Gastroesophageal sphincter (tissue), 4 donors: ENCODE data around the gene ADAM10. TPM values are rescaled to one million over a fixed set of nuclear protein-coding genes. Genes with fewer than 3 reads are reported as not detected.

Experiments used
- ATAC-seq: fragments of 150-250 bp; one replicate; pipeline ENCODE4 v1.9.1; 2016; ENCODE audit warnings: mild to moderate bottlenecking, moderate library complexity
- H3K27ac ChIP-seq, 4 donors: fragments of 200-600 bp; sonication (generic) in 3 of 4; 1 replicate in 3 of 4; 2 replicates in 1 of 4; pipeline ENCODE4 v1.5.1; 2016 to 2019
- H3K27me3 ChIP-seq: fragments of 200-600 bp; sonication (generic); one replicate; pipeline ENCODE4 v1.5.1; 2019
- H3K36me3 ChIP-seq, 2 donors: fragments of 200-600 bp; sonication (generic); one replicate each; pipeline ENCODE4 v1.5.1; 2019; ENCODE audit warnings: control low read depth in 1 of 2
- H3K4me1 ChIP-seq, 3 donors: fragments of 200-600 bp; sonication (generic); 1 replicate in 2 of 3; 2 replicates in 1 of 3; pipeline ENCODE4 v1.5.1; 2016 to 2019; ENCODE audit warnings: control low read depth in 2 of 3
- H3K4me3 ChIP-seq, 2 donors: fragments of 200-600 bp; sonication (generic); one replicate each; pipeline ENCODE4 v1.5.1; 2019; ENCODE audit warnings: mild to moderate bottlenecking in 1 of 2, moderate library complexity in 1 of 2
- H3K9me3 ChIP-seq, 3 donors: fragments of 200-600 bp; sonication (generic); one replicate each; pipeline ENCODE4 v1.5.1; 2017 to 2019; ENCODE audit warnings: control low read depth in 2 of 3
- EP300 ChIP-seq: sonication (generic); formaldehyde crosslinking; IDR thresholded peaks from one replicate; pipeline ENCODE4 v1.6.1; 2017; ENCODE audit warnings: antibody characterized with exemption, mild to moderate bottlenecking
- POLR2A ChIP-seq, 2 donors: fragments of 450-650 bp; IDR thresholded peaks; one replicate each; pipeline ENCODE4 v1.6.1; 2017; ENCODE audit warnings: antibody characterized with exemption in 2 of 2, mild to moderate bottlenecking in 2 of 2, moderate library complexity in 1 of 2
- POLR2AphosphoS5 ChIP-seq: sonication (generic); formaldehyde crosslinking; IDR thresholded peaks from one replicate; pipeline ENCODE4 v1.6.1; 2017; ENCODE audit warnings: antibody characterized with exemption
- WGBS, 2 donors: methylation state at CpG; one replicate each; pipeline ENCODE4 v1.1.5; 2018; ENCODE audit warnings: low coverage in 1 of 2; 5-methylcytosine and 5-hydroxymethylcytosine counted together
- total RNA-seq, 4 donors: library from RNA; depleted of rRNA; stranded (reverse); fragments of >200 nt; gene quantifications; one replicate each; pipeline ENCODE4 v1.1.0, GENCODE V29; 2016
- TF ChIP-seq, protein P1 (sequence below), 4 experiments: fragments of 200-600 bp in 2 of 4; fragments of 450-650 bp in 2 of 4; sonication (generic) in 1 of 4; IDR thresholded peaks; one replicate each; pipeline ENCODE4 v1.5.1; 2017 to 2019; ENCODE audit warnings: antibody characterized with exemption in 4 of 4, mild to moderate bottlenecking in 2 of 4, moderate library complexity in 2 of 4

Gene ADAM10
- total RNA-seq, 4 donors from 2014 or later, result 59.5 to 69.1 (median 62.3) TPM

DNA sequence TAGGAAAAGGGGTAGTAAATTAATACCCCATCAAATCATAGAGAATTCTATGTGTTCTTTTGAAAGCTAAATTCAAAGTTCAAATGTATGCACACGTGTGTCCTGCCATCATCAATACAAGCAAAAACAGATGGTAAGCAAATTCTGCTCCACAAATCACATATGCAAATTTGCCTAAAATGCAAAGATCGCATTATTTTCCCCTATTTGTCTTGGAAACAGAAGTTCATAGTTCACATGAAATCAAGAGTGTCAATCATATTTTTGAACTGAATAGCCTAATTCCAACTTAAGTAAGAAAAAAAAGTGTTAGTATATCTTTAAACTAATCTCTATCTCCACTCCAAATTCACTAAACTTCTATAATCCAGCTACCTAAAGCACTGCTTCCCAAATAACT, 8.5 kb downstream of the ADAM10 start:
- Histone ChIP-seq H3K27ac (no peak overlapping the region), H3K4me1 (peaks cover 0 to 76% (median 7%) of the 10 kb centered on the region in 3 donors), H3K4me3 (no peak overlapping the region), H3K9me3 (no peaks in the 10 kb centered on the region), H3K27me3 (no peaks in the 10 kb centered on the region), H3K36me3 (no peaks in the 10 kb centered on the region)
- ATAC-seq, result no peak
- WGBS, 2 donors, result 83 to 88% methylated on average over 2 of the region's 2 CpGs
- TF ChIP-seq, protein P1, sequence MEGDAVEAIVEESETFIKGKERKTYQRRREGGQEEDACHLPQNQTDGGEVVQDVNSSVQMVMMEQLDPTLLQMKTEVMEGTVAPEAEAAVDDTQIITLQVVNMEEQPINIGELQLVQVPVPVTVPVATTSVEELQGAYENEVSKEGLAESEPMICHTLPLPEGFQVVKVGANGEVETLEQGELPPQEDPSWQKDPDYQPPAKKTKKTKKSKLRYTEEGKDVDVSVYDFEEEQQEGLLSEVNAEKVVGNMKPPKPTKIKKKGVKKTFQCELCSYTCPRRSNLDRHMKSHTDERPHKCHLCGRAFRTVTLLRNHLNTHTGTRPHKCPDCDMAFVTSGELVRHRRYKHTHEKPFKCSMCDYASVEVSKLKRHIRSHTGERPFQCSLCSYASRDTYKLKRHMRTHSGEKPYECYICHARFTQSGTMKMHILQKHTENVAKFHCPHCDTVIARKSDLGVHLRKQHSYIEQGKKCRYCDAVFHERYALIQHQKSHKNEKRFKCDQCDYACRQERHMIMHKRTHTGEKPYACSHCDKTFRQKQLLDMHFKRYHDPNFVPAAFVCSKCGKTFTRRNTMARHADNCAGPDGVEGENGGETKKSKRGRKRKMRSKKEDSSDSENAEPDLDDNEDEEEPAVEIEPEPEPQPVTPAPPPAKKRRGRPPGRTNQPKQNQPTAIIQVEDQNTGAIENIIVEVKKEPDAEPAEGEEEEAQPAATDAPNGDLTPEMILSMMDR (IDR thresholded peaks at IDR 0.05), result no peak
- no peak for TF ChIP-seq POLR2AphosphoS5
- no peak for TF ChIP-seq EP300
- no peak for TF ChIP-seq POLR2A (IDR thresholded peaks at IDR 0.05)

DNA sequence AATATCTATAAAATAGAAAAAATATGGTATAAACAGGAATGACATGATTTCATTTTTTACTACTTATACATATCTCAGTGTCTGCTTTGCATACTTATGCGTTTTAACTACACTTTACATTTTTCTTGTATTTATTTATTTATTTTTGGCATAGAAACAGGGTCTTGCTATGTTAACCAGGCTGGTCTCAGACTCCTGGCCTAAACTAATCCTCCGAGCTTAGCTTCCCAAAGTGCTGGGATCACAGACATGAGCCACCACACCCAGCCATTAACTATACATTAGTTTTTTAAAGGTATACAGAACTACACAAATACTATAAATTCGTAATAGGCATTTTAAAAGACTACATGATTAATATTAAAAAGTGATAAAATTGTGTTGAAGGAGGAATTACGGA, 9.1 kb downstream of the ADAM10 start:
- Histone ChIP-seq H3K9me3 (no peaks in the 10 kb centered on the region), H3K27me3 (no peaks in the 10 kb centered on the region), H3K4me3 (no peak overlapping the region), H3K36me3 (no peaks in the 10 kb centered on the region), H3K4me1 (peaks cover 0 to 75% (median 7%) of the 10 kb centered on the region in 3 donors), H3K27ac (no peak overlapping the region)
- WGBS, 2 donors, result 81 to 85% methylated on average over 4 of the region's 4 CpGs
- TF ChIP-seq EP300, result no peak
- no peak for TF ChIP-seq POLR2AphosphoS5
- no peak for TF ChIP-seq POLR2A (IDR thresholded peaks at IDR 0.05)
- TF ChIP-seq, protein P1 (IDR thresholded peaks at IDR 0.05), result no peak
- no peak for ATAC-seq

DNA sequence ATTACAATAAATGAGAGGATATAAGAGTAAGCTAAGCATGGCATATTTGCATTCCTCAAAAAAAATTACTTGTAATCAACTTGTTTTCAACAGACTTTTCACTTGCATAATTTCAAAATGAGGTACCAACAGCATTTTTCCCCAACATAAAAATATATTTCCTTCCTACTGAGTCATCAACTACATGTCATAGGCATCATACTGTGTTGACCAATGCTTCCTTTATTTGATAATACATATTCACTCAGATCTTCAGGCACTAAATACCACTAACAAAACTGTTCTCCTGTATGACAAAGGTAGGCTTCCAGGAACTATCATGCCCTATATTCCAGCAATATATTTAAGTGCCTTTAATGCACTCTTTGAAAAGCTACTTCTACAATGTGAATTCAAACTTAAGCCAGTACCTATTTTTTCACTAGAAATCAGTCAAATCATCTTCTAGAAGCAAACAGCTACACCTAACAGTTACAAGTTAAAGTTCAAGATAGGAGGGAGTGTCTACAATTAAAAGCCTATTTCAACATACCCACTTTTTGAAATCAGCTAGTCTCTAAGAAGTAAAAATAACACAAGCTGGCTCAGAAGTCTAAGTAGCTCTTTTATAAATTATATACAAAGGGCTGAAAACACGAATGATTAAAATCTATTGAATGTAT, 11.3 kb downstream of the ADAM10 start:
- Histone ChIP-seq H3K27me3 (no peaks in the 10 kb centered on the region), H3K4me3 (no peak overlapping the region), H3K9me3 (no peaks in the 10 kb centered on the region), H3K4me1 (peaks cover 0 to 63% (median 10%) of the 10 kb centered on the region in 3 donors), H3K27ac (no peak overlapping the region), H3K36me3 (no peaks in the 10 kb centered on the region)
- WGBS, 2 donors, result 50 to 79% methylated on average over 1 of the region's 1 CpG
- TF ChIP-seq EP300 (no peak), POLR2A (IDR thresholded peaks at IDR 0.05) (no peak)
- TF ChIP-seq, protein P1 (IDR thresholded peaks at IDR 0.05), result no peak
- ATAC-seq, result no peak

GRCh38 chr15:58737298-58737697, 12.2 kb downstream of the ADAM10 start:
- no peaks in the 10 kb centered on the region for H3K36me3 ChIP-seq
- H3K27me3 ChIP-seq, result no peaks in the 10 kb centered on the region
- H3K4me3 ChIP-seq, result no peak overlapping the region
- 84 to 92% methylated on average over 3 of the region's 3 CpGs for WGBS, 2 donors
- peaks cover 0 to 55% (median 10%) of the 10 kb centered on the region in 3 donors for H3K4me1 ChIP-seq
- TF ChIP-seq POLR2AphosphoS5 (no peak), EP300 (no peak)
- no peaks in the 10 kb centered on the region for H3K9me3 ChIP-seq
- no peak for ATAC-seq
- no peak overlapping the region for H3K27ac ChIP-seq

GRCh38 chr15:58736018-58736643, 13.4 kb downstream of the ADAM10 start:
- no peak for TF ChIP-seq POLR2AphosphoS5
- TF ChIP-seq, protein P1 (IDR thresholded peaks at IDR 0.05), result no peak
- no peak for TF ChIP-seq POLR2A (IDR thresholded peaks at IDR 0.05)
- TF ChIP-seq EP300, result no peak
- peaks cover 0 to 56% (median 15%) of the 10 kb centered on the region in 3 donors for H3K4me1 ChIP-seq

More at GRCh38 chr15:58736018-58736643, 13.4 kb downstream of the ADAM10 start:
- Histone ChIP-seq H3K4me3 (no peak overlapping the region), H3K27me3 (no peaks in the 10 kb centered on the region), H3K9me3 (no peaks in the 10 kb centered on the region), H3K36me3 (no peaks in the 10 kb centered on the region), H3K27ac (no peak overlapping the region)
- 65 to 76% methylated on average over 2 of the region's 2 CpGs for WGBS, 2 donors
- ATAC-seq, result no peak
